Epithelial cell of esophagus (primary cell): ENCODE data around the gene NUDT16L1.
A peak's percentile ranks its signal among the peaks of the same experiment; 100 is the strongest.
"Not testable (repeated sequence)": the region's sequence is repeated elsewhere in the genome, so short reads cannot be mapped to it uniquely, and the experiment has no call there.

Experiments used
- DNase-seq: peaks from one replicate; pipeline ENCODE4 v3.0.0; 2010; ENCODE audit warnings: low read depth
- H3K4me3 ChIP-seq: 2 replicates; pipeline ENCODE4 v1.5.1; 2011; ENCODE audit warnings: mild to moderate bottlenecking, low read length, control low read depth
- CTCF ChIP-seq: IDR thresholded peaks from 2 replicates; pipeline ENCODE4 v1.5.1; 2011; ENCODE audit warnings: low read depth, mild to moderate bottlenecking, low read length, control low read depth, inconsistent platforms; ENCODE audit not compliant: insufficient read depth; ENCODE audit errors: missing control alignments

Gene NUDT16L1

GRCh38 chr16:4693296-4693955 is at the start of gene NUDT16L1:
TSS of gene NUDT16L1 (plus strand) at chr16:4693562. CDS start at chr16:4693727, 165 bp downstream.
- peak within 1 kb of the TSS; percentile 64 for H3K4me3 ChIP-seq
- DNase-seq = peak; percentile 97
- no peak for TF ChIP-seq CTCF

GRCh38 chr16:4646773-4647643 is 46.4 kb upstream of the NUDT16L1 start:
- no peak overlapping the region for H3K4me3 ChIP-seq
- no peak for DNase-seq
- no peak for TF ChIP-seq CTCF

- TF ChIP-seq CTCF = no peak
- H3K4me3 ChIP-seq = no peak overlapping the region
- DNase-seq = no peak
These were observed 45.8 kb upstream of the NUDT16L1 start for GRCh38 chr16:4647644-4647980.

- no peak overlapping the region for H3K4me3 ChIP-seq
- TF ChIP-seq CTCF = no peak
- no peak for DNase-seq
These were observed 44.4 kb upstream of the NUDT16L1 start for GRCh38 chr16:4648917-4649316.

GRCh38 chr16:4649744-4650442 is 43.5 kb upstream of the NUDT16L1 start:
- no peak overlapping the region for H3K4me3 ChIP-seq
- no peak for DNase-seq
- no peak for TF ChIP-seq CTCF

- peak; percentile 76 for DNase-seq
- peak; percentile 87 for TF ChIP-seq CTCF
- not testable (repeated sequence) for H3K4me3 ChIP-seq
These were observed 42.8 kb upstream of the NUDT16L1 start for GRCh38 chr16:4650443-4651074.
